HG02885 (cell line): ENCODE measurements around the gene EXOC2.

ENCODE experiments used
- ATAC-seq: cut with Tn5 transposase; IDR thresholded peaks from one replicate; pipeline ENCODE4 v1.9.1; 2021; ENCODE audit warnings: mild to moderate bottlenecking; ENCODE audit not compliant: unreplicated experiment, poor library complexity

EXOC2 gene

DNA sequence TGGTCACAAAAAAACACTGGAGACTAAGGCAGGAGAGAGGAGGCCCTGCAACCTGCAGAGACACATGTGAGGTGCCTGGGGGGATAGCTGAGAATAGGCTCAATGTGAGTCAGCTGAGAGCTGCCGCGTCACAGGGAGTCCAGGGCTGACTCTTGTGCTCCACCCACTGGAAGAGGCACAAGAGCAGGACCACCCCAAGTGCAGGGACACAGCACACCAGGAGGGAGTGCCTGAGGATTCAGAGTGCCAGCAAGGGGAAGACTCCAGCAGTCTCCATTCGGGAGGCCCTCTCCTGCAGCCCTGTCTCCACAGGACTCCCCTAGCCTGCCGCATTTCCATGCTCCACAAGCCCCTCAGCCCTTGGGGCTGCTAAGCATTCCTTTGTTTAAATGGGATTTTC, 141.5 kb downstream of the EXOC2 start:
- ATAC-seq = no peak

DNA sequence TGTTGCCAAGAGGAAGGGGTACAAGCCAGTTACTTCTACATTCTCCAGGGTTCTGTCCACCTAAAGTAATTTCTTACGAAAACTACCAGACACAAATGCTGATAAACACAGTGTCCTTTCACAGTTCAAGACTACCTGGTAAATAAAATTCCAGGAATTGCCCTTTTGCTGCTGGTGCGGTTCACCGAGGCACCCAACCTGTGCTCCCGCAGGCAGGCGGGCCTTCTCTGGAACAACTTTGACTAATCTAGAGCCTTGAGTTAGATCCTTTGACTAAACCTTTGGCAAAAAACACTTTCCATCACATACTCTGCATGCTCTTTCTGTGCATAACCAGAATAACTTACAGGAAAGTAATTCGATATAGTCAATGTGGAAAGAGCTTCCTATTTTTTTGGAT, 143.0 kb downstream of the EXOC2 start:
- no peak for ATAC-seq

DNA sequence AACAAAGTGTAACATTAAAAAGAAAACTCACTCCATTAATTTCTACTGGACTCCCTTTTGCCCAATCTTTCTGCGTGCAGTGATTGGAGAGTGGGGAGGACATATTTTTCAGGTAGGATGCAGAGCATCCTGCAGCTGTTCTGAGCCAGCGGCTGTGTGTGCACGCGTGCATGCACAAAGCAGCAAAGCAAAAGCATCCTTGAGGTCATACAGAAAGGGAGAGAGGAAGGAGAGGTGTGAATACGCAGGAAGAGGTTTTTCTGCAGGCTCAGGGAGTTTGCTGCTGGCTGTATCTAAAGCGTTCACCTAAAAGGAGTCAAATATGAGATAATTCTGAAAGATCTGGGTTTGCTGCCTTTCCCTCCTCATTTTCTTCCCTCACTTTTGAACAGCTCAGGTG, 144.4 kb downstream of the EXOC2 start:
- no peak for ATAC-seq

DNA sequence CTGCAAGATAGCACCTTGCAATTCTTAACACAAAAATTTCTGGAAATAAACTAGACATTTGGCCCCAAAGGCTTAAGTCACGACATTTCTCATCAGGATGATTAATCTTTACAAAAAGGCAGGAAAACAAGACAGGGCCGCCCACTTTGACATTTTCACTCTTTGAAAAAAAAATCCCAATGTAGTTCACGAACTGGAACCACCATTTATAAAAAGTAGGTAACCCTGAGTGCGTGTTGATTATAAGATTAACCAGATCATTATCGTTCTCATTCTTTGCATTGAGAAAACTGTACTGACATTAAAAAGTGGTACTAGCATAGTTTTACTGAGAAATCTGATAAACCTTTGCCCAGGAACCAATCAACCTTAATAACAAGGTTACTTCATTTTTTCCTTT, 144.8 kb downstream of the EXOC2 start:
- ATAC-seq = no peak

DNA sequence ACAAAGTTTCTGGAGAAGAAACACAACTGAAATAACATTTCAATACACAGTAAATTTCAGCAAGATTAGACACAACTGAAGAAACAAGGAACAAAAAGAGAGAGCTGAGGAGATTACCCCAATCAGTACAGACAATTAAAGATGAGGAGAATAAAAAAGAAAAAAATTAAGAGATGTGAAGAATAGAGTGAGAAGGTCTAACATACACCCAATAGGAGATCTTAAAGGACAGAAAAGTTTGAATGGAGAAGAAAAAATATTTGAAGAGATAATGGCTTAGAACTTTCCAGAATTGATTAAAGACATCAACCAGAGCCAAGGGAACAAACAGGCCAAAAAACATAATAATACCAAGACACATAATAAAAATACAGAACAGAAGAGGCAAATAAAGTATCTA, 152.4 kb downstream of the EXOC2 start:
- no peak for ATAC-seq

DNA sequence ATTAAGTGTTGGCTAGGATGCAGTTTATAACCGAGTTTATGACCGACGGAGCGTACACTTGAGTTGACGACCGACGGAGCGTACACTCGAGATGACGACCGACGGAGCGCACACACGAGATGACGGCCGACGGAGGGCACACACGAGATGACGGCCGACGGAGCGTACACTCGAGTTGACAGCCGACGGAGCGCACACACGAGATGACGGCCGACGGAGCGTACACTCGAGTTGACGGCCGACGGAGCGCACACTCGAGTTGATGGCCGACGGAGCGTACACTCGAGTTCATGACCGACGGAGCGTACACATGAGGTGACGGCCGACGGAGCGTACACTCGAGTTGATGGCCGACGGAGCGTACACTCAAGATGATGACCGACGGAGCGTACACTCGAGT, 155.8 kb downstream of the EXOC2 start:
- no peak for ATAC-seq

DNA sequence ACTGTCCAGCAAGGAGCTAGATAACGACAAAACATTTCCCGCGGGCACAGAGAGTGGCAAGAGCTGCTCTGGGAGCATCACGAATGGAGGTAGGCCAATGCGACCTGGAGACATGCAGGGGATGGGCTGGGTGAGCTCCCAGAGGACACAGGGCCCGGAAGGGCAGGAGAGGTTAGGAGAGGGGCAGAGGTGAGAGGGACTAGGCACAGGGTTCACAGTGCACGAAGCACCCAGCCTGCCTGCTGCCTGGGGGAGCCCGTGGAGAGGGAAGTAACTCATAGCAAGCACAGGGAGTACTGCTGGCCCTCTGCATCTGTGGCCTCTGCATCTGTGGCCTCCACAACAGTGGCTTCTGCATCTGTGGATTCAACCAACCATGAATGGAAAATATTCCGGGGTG, 162.5 kb downstream of the EXOC2 start:
- ATAC-seq = no peak

DNA sequence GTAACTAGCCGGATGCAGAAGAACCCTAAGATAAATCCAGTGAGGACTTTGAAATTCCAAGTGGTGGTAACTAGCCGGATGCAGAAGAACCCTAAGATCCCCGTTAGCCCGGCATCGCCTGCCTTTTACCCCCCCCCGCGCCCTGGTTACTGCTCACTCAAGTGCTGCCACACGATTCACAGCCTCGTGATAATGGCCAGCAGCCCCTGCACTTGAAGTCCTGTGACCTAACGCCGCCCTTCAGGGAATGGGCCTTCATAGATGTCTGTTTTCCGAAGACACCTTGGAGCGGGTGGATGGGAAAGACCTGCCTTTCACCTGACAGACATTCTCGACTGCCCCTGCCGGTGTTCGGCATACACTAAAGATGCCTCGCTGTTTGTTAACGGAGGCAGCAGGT, 163.9 kb downstream of the EXOC2 start:
- ATAC-seq = no peak

DNA sequence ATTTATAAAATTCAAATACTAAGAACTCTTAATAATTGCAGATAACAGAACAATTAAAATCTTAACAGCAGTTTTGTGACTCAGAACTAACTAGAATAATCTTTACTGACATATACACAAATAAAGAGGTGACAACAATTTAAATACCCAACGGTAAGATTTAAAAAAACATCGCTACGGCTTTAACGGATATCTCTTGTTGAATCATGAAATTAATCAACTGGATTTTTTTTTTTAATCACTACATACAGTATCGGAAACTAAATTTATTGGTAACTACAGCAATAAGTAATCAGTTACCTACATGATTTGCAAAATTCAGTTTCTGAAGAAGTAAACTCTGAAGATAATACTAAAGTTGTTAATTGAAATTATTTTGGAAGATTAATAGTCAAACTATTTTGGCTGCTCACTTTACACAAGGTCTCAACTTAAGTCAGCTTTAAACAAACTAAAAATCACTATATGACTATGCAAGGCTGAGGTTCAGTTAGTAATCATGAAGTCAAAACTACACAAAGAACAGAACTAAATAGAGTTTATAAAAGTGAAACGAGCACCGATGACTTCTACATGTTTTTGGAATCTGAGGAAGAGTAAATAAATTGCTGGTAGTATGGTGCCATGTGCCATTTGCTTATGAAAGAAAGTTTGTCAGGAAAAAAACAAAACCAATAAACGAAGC, 164.8 kb downstream of the EXOC2 start:
- ATAC-seq = no peak

DNA sequence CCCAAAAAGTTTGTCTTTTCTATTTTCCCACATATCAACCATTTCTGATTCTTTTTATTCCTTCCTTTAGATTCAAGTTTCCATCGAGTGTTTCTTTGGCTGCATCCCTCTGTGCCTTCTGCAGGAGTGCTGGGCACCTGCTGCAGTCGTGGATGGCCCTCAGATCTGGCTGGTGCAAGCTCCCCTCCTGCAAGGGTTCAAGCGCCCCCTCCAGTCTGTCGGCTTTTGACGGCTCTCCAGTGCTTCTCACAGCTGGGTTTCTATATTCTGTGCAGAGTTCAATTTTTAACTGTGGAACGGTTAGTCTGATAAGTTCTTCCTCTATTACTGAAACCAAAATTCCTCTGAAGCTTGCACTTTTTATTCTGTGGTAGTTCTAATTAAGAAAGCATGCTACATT, 168.1 kb downstream of the EXOC2 start:
- no peak for ATAC-seq

DNA sequence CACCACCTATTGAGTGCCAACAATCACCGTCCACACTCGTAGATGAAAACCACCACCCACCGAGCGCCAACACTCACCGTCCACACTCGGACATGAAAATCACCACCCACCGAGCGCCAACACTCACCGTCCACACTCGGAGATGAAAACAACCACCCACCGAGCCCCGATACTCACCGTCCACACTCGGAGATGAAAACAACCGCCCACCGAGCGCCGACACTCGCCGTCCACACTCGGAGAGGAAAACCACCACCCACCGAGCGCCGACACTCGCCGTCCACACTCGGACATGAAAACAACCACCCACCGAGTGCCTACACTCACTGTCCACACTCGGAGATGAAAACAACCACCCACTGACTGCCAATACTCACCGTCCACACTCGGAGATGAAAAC, 172.1 kb downstream of the EXOC2 start:
- ATAC-seq = no peak

DNA sequence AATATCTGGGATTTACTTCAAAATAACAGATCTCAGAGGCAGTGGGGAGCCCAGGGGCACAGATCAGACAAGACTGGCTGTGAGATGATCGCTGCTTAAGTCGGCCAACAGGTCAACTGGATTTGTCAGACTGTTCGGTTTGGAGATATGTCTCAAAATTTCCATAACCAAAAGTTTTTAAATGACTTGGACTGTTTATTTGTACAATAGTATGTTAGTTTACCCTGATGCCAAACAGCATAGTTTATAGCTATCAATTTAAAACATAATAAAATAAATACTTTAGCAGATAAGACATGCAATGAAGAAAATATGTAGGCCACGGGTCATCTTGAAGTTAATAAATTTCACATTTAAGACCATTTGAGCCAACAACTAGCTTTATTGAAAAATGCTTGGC, 174.7 kb downstream of the EXOC2 start:
- ATAC-seq = no peak

DNA sequence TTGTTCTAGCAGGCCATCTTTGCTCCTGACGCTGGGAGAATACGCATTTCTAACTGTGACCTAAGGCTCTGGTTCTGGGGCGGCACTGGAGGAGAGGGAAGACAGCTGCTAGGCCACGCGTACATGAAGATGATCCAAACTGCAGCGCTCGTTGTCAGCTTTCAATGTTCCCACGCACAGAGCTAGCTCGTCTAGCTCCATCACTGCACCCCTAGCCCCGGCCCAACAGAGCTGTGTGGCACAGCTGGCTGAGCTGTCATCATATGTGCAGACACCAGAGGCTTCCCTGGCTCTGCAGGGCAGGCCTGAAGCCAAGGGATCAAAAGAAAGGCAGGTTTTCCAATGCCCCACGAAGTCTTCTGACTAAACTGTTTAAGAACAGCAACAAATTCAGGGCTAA, 176.7 kb downstream of the EXOC2 start:
- ATAC-seq = no peak

DNA sequence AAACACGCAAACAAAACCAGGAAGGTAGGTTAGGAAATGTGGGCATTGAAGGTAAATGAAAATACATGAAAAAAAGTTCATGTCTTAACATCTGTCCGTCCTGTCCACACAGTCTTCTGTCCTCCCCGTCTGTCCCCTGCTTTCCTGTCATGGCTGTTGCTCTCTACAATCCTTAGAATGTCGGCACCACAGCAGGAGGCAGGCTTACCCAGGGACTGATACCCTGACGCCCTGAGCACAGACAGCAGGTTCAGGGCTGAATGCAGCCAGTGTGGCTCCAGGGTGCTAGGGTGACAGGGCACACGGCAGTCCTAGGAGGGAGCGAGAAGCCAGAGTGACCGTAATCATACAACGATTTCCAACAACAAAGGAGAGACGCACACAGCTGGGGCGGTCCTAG, 177.7 kb downstream of the EXOC2 start:
- no peak for ATAC-seq

DNA sequence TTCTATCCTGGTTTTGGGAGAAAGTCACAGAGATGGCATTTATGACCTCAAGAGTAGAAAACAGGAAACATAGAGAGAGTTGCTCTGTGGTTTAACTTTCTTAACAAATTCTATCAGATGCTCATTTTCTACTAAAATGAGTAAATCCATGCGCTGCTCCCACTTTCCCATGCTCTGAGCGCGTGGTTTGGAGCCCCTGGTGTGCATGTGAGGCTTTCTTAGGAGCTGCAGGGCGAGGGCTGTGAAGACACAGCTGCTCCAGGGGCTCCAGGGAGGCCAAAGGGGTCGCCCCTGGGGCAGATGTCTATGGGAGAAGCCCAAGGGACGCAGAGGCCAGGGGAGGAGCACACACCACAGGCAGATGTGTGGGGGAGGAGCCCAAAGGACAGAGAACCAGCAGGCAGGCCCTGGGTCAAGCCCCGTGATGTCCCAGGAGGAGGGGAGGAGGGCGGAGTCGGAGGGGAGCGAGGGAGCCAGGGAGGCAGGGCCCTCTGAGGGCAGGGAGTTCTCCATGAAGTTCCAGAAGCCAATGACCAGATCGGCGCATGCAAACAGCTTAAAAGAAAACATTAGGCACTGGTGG, 178.5 kb downstream of the EXOC2 start:
- no peak for ATAC-seq

DNA sequence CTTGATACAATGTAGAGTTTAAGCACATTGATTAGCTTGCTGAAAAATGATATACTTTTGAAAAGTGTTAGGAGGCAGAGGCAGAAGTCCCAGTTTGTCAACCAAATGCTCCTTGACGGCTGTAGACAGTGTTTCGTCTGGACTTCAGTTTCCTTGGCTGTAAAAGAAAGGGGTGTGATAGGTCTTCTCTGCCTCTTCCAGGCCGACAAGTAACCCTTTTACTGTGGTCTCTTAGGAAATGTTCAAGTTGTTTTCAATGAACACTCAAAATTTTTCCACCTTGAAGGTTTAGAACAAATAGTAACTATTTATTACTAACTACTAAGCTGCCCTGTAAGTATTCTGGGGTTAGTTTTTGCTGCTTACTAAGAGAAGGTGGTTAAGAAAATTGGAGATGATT, 179.0 kb downstream of the EXOC2 start:
- ATAC-seq = no peak

DNA sequence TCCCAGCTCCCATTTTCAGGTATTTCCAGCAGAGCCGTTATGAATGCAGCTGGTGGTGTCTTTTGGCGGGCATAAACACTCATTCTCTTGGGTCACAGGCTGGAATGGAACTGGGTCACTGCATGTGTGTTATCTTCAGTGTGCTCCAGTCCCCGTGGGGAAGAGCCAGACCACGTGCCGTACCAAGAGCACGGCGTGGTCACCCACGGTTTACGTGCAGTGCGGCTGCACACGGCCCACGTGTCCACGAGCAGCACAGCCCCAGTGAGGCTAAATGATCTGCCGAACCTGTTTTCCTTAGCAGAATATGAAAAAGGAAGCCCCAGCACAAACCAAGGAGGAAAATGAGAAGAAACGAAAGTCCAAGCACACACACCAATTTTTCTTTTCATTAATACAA, 179.9 kb downstream of the EXOC2 start:
- no peak for ATAC-seq

DNA sequence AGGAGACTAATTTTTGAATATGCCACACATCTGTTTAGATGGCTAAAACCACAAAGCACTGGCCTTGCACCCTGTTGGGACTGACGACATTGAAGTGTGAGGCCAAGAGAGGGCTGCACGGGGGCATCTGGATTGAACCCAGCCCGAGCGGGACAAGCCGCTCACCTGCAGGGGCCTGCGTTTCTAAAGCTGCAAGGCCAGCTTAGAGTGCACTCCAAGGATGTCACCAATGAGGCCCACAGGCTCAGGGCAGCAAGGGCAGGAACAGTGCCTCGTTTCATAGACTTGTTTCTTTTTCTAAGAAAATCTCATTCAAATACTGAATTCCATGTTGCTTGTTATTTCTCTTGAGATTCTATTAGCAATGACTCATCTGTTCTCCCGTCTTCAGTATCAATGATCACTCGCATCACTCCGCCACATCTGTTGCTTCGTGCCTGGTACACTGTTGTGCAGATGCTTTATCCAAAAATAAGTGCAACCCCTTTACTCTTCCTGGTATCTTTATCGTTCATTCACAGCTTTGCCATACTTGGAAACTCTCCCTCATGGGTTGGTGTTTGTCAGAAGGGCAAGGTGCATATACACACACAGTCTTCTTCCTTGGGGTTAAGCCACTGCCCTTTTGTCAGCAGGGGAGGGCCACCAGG, 181.3 kb downstream of the EXOC2 start:
- ATAC-seq = no peak

DNA sequence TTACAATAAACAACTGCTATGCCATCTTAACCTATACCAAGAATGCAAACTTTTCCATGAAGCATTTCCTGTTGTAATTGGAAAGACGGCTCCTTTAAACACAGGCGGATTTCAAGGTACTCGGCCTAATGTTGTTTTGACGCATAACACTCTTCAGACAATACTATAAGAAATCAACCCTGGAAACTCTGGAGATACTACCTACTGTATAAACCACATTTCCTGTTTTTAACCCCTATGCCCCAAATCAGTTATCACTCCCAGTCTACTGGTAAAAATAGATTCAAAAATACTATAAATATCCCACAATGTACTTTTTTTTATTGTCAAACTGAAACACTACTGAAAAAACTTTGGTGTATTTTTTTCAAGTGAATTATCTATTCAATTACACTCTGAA, 183.3 kb downstream of the EXOC2 start:
- no peak for ATAC-seq

DNA sequence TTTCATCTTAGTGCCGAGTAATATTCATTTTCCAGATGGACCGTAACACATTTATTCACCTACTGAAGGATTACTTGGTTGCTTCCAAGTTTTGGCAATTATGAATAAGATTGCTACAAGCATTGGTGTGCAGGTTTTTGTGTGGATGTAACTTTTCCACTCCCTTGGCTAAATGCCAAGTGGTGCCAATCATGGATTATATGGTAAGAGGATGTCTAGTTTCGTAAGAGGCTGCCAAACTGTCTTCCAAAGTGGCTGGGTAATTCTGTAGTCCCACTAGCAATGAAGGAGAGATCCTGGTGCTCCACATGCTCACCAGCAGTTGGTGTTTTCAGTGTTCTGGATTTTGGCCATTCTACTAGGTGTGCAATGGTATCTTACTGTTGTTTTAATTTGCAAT, 184.3 kb downstream of the EXOC2 start:
- ATAC-seq = no peak

DNA sequence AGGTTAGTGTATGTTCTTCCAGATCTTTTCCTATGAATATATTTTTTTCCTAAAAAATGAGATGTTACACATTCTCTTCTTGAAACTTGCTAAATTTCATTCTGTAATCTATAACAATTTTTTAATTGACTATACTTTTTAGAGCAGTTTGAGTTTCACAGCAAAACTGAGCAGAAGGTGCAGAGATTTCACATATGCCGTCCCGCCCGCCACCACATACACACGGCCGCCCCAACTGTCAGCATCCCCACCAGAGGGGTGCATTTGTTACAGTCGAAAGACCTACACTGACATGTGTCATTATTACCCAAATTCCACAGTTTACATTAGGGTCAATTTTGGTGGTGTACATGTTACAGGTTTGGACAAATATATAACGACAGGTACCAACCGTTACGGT, 184.9 kb downstream of the EXOC2 start:
- no peak for ATAC-seq
